Ovary (tissue), 3 donors: ENCODE measurements around the gene MUCL3.

Experiments used
- CTCF ChIP-seq, 3 donors: fragments of 450-650 bp in 2 of 3; fragments of 200-600 bp in 1 of 3; IDR thresholded peaks; one replicate each; pipeline versions ENCODE4 v1.5.1 to v1.8.0; 2016 to 2022; ENCODE audit warnings: antibody characterized with exemption in 3 of 3, mild to moderate bottlenecking in 1 of 3
- EP300 ChIP-seq: sonication (generic); formaldehyde crosslinking; IDR thresholded peaks from one replicate; pipeline ENCODE4 v1.6.1; 2017; ENCODE audit warnings: antibody characterized with exemption
- donor health status: DM: no; HTN: no; CAD: no.

GRCh38 chr6:30944051-30944450 is 3.3 kb downstream of the MUCL3 start:
- TF ChIP-seq EP300 (no peak), CTCF (IDR thresholded peaks at IDR 0.05) (no peak)
